Liver (tissue), 9 donors: ENCODE measurements around the gene DRAM1. TPM values are rescaled to one million over a fixed set of nuclear protein-coding genes. Genes with fewer than 3 reads are reported as not detected.
"Not testable (repeated sequence)": the region's sequence is repeated elsewhere in the genome, so short reads cannot be mapped to it uniquely, and the experiment has no call there.

Source experiments
- DNase-seq: peaks from one replicate; pipeline ENCODE4 v3.0.0-alpha.2; 2017; ENCODE audit warnings: low spot score
- H3K27ac ChIP-seq, 2 donors: one replicate each; pipeline ENCODE4 v1.7.0; 2013; ENCODE audit warnings: inconsistent platforms in 2 of 2, low read length in 2 of 2, control low read depth in 1 of 2, low read depth in 1 of 2, mild to moderate bottlenecking in 1 of 2
- H3K27me3 ChIP-seq, 4 donors: one replicate each; pipeline versions ENCODE4 v1.6.1 to v1.7.0; 2013; ENCODE audit warnings: low read length in 3 of 4, inconsistent platforms in 1 of 4, mild to moderate bottlenecking in 1 of 4, moderate library complexity in 1 of 4; ENCODE audit not compliant: control insufficient read depth in 4 of 4, insufficient read depth in 4 of 4
- H3K36me3 ChIP-seq, 4 donors: one replicate each; pipeline versions ENCODE4 v1.6.1 to v1.7.0; 2013; ENCODE audit warnings: low read length in 3 of 4, mild to moderate bottlenecking in 3 of 4, low read depth in 1 of 4, moderate library complexity in 1 of 4; ENCODE audit not compliant: control insufficient read depth in 4 of 4, insufficient read depth in 3 of 4
- H3K4me1 ChIP-seq, 4 donors: one replicate each; pipeline versions ENCODE4 v1.6.1 to v1.7.0; 2013; ENCODE audit warnings: low read length in 3 of 4, mild to moderate bottlenecking in 3 of 4, moderate library complexity in 1 of 4; ENCODE audit not compliant: control insufficient read depth in 4 of 4, insufficient read depth in 4 of 4
- H3K4me3 ChIP-seq, 3 donors: one replicate each; pipeline versions ENCODE4 v1.6.1 to v1.7.0; 2013; ENCODE audit warnings: low read length in 3 of 3, control low read depth in 1 of 3, low read depth in 1 of 3, mild to moderate bottlenecking in 1 of 3
- H3K9ac ChIP-seq, 2 donors: one replicate each; pipeline ENCODE4 v1.7.0; 2013; ENCODE audit warnings: low read length in 2 of 2, mild to moderate bottlenecking in 2 of 2, moderate library complexity in 2 of 2, control low read depth in 1 of 2, low read depth in 1 of 2
- H3K9me3 ChIP-seq, 4 donors: one replicate each; pipeline versions ENCODE4 v1.6.1 to v1.7.0; 2013; ENCODE audit warnings: low read length in 3 of 4; ENCODE audit not compliant: control insufficient read depth in 4 of 4
- FOXA1 ChIP-seq: IDR thresholded peaks from 2 replicates; pipeline ENCODE4 v1.6.1; 2016; ENCODE audit warnings: antibody characterized with exemption
- FOXA2 ChIP-seq: IDR thresholded peaks from 2 replicates; pipeline ENCODE4 v1.6.1; 2016; ENCODE audit warnings: antibody characterized with exemption
- GABPA ChIP-seq, 2 donors: IDR thresholded peaks in 1 of 2; conservative IDR thresholded peaks in 1 of 2; 2 replicates each; pipeline ENCODE4 v1.6.1; 2016; ENCODE audit warnings: antibody characterized with exemption in 2 of 2, mild to moderate bottlenecking in 1 of 2, moderate library complexity in 1 of 2
- HNF4A ChIP-seq, 2 donors: conservative IDR thresholded peaks; 2 replicates each; pipeline ENCODE4 v1.6.1; 2016; ENCODE audit warnings: antibody characterized with exemption in 2 of 2, mild to moderate bottlenecking in 2 of 2
- HNF4G ChIP-seq: IDR thresholded peaks from 2 replicates; pipeline ENCODE4 v1.6.1; 2016; ENCODE audit warnings: antibody characterized with exemption
- JUND ChIP-seq, 2 donors: IDR thresholded peaks; 2 replicates each; pipeline ENCODE4 v1.6.1; 2016; ENCODE audit warnings: antibody characterized with exemption in 2 of 2
- NR2F2 ChIP-seq: IDR thresholded peaks from 2 replicates; pipeline ENCODE4 v1.6.1; 2016; ENCODE audit warnings: antibody characterized with exemption
- RAD21 ChIP-seq, 2 donors: IDR thresholded peaks; 2 replicates each; pipeline ENCODE4 v1.6.1; 2016; ENCODE audit warnings: antibody characterized with exemption in 2 of 2, mild to moderate bottlenecking in 2 of 2
- RXRA ChIP-seq, 2 donors: IDR thresholded peaks; 2 replicates each; pipeline ENCODE4 v1.6.1; 2017 to 2018; ENCODE audit warnings: antibody characterized with exemption in 2 of 2, mild to moderate bottlenecking in 1 of 2
- SP1 ChIP-seq: IDR thresholded peaks from 2 replicates; pipeline ENCODE4 v1.6.1; 2018; ENCODE audit warnings: antibody characterized with exemption, mild to moderate bottlenecking
- TAF1 ChIP-seq: conservative IDR thresholded peaks from 2 replicates; pipeline ENCODE4 v1.6.1; 2016; ENCODE audit warnings: antibody characterized with exemption, mild to moderate bottlenecking
- YY1 ChIP-seq: IDR thresholded peaks from 2 replicates; pipeline ENCODE4 v1.6.1; 2016; ENCODE audit warnings: antibody characterized with exemption, mild to moderate bottlenecking
- WGBS: extraction: QIAGEN DNeasy Blood & Tissue Kit; methylation state at CpG from one replicate; pipeline ENCODE4 v1.1.7; 2013; 5-methylcytosine and 5-hydroxymethylcytosine counted together
- polyA plus RNA-seq, 2 donors: library from polyadenylated mRNA; stranded (reverse) in 1 of 2; unstranded in 1 of 2; fragments of 200-250 nt in 1 of 2; fragments of >200 nt in 1 of 2; fragmentation: Nextera tagmentation in 1 of 2; extraction: Ambion mirVana in 1 of 2; gene quantifications; one replicate each; pipeline versions ENCODE4 v1.2.1 to v1.2.3, GENCODE V29; 2013 to 2015
- total RNA-seq, 2 donors: library from RNA; depleted of rRNA; stranded (reverse); fragments of >200 nt; gene quantifications; one replicate each; pipeline ENCODE4 v1.2.3, GENCODE V29; 2014
- TF ChIP-seq, protein P1 (sequence below): IDR thresholded peaks from 2 replicates; pipeline ENCODE4 v1.6.1; 2016; ENCODE audit warnings: antibody characterized with exemption, mild to moderate bottlenecking
- TF ChIP-seq, protein P2 (sequence below): IDR thresholded peaks from 2 replicates; pipeline ENCODE4 v1.6.1; 2016; ENCODE audit warnings: antibody characterized with exemption
- TF ChIP-seq, protein P3 (sequence below): fragments of 150-350 bp; IDR thresholded peaks from 2 replicates; pipeline ENCODE4 v1.5.1; 2017; ENCODE audit warnings: improper control_type of control experiment, low read depth, low read length; ENCODE audit not compliant: missing input control
- donor health status: healthy.
- donor health status: healthy.
- donor health status: healthy.
- donor health status: healthy.
- donor health status: healthy.

The DRAM1 gene
- total and polyA plus RNA-seq, 4 donors, result 2.7 to 7.8 (median 3.4) TPM

DNA sequence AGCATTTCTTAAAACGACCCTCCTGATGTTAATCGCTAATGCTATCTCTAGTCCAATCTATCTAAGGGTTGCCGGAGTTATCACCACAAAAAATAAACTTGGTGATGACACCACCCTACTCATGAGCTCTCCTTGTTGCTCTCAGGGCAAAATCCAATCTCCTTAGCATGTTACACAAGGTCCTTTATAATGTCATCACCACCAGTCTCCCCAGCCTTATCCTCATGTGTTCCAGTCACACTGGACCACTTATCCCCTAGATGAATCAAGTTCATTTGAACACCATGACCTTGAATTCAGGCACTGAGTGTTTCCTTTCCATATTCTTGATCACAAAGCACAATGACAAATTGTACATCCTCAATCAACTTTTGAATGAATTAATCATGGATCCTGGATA is 19.0 kb upstream of the DRAM1 start:
- no peak overlapping the region for H3K4me3 ChIP-seq
- 92% methylated on average over 3 of the region's 3 CpGs for WGBS
- H3K27me3 ChIP-seq, result no peaks in the 10 kb centered on the region
- no peak for TF ChIP-seq HNF4G
- TF ChIP-seq RXRA (IDR thresholded peaks at IDR 0.05), result no peak
- TF ChIP-seq NR2F2, result no peak
- TF ChIP-seq GABPA (IDR thresholded peaks at IDR 0.05 in 1 of 2, conservative IDR thresholded peaks at IDR 0.05 in 1 of 2), result no peak
- TF ChIP-seq RAD21 (IDR thresholded peaks at IDR 0.05), result no peak
- no peak for TF ChIP-seq YY1
- no peak for TF ChIP-seq SP1
- no peak for TF ChIP-seq TAF1
- TF ChIP-seq HNF4A (conservative IDR thresholded peaks at IDR 0.05), result no peak
- TF ChIP-seq, protein P1, sequence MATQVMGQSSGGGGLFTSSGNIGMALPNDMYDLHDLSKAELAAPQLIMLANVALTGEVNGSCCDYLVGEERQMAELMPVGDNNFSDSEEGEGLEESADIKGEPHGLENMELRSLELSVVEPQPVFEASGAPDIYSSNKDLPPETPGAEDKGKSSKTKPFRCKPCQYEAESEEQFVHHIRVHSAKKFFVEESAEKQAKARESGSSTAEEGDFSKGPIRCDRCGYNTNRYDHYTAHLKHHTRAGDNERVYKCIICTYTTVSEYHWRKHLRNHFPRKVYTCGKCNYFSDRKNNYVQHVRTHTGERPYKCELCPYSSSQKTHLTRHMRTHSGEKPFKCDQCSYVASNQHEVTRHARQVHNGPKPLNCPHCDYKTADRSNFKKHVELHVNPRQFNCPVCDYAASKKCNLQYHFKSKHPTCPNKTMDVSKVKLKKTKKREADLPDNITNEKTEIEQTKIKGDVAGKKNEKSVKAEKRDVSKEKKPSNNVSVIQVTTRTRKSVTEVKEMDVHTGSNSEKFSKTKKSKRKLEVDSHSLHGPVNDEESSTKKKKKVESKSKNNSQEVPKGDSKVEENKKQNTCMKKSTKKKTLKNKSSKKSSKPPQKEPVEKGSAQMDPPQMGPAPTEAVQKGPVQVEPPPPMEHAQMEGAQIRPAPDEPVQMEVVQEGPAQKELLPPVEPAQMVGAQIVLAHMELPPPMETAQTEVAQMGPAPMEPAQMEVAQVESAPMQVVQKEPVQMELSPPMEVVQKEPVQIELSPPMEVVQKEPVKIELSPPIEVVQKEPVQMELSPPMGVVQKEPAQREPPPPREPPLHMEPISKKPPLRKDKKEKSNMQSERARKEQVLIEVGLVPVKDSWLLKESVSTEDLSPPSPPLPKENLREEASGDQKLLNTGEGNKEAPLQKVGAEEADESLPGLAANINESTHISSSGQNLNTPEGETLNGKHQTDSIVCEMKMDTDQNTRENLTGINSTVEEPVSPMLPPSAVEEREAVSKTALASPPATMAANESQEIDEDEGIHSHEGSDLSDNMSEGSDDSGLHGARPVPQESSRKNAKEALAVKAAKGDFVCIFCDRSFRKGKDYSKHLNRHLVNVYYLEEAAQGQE, result no peak
- no peak for TF ChIP-seq JUND (IDR thresholded peaks at IDR 0.05)
- TF ChIP-seq FOXA1, result no peak
- no peak for TF ChIP-seq FOXA2
- TF ChIP-seq, protein P2, sequence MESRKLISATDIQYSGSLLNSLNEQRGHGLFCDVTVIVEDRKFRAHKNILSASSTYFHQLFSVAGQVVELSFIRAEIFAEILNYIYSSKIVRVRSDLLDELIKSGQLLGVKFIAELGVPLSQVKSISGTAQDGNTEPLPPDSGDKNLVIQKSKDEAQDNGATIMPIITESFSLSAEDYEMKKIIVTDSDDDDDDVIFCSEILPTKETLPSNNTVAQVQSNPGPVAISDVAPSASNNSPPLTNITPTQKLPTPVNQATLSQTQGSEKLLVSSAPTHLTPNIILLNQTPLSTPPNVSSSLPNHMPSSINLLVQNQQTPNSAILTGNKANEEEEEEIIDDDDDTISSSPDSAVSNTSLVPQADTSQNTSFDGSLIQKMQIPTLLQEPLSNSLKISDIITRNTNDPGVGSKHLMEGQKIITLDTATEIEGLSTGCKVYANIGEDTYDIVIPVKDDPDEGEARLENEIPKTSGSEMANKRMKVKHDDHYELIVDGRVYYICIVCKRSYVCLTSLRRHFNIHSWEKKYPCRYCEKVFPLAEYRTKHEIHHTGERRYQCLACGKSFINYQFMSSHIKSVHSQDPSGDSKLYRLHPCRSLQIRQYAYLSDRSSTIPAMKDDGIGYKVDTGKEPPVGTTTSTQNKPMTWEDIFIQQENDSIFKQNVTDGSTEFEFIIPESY, result no peak
- TF ChIP-seq, protein P3, sequence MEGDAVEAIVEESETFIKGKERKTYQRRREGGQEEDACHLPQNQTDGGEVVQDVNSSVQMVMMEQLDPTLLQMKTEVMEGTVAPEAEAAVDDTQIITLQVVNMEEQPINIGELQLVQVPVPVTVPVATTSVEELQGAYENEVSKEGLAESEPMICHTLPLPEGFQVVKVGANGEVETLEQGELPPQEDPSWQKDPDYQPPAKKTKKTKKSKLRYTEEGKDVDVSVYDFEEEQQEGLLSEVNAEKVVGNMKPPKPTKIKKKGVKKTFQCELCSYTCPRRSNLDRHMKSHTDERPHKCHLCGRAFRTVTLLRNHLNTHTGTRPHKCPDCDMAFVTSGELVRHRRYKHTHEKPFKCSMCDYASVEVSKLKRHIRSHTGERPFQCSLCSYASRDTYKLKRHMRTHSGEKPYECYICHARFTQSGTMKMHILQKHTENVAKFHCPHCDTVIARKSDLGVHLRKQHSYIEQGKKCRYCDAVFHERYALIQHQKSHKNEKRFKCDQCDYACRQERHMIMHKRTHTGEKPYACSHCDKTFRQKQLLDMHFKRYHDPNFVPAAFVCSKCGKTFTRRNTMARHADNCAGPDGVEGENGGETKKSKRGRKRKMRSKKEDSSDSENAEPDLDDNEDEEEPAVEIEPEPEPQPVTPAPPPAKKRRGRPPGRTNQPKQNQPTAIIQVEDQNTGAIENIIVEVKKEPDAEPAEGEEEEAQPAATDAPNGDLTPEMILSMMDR, result no peak
- no peak for DNase-seq
- no peaks in the 10 kb centered on the region for H3K36me3 ChIP-seq
- H3K4me1 ChIP-seq, result no peaks in the 10 kb centered on the region
- H3K27ac ChIP-seq, result no peak overlapping the region
- no peaks in the 10 kb centered on the region for H3K9me3 ChIP-seq
- H3K9ac ChIP-seq, result no peak overlapping the region

DNA sequence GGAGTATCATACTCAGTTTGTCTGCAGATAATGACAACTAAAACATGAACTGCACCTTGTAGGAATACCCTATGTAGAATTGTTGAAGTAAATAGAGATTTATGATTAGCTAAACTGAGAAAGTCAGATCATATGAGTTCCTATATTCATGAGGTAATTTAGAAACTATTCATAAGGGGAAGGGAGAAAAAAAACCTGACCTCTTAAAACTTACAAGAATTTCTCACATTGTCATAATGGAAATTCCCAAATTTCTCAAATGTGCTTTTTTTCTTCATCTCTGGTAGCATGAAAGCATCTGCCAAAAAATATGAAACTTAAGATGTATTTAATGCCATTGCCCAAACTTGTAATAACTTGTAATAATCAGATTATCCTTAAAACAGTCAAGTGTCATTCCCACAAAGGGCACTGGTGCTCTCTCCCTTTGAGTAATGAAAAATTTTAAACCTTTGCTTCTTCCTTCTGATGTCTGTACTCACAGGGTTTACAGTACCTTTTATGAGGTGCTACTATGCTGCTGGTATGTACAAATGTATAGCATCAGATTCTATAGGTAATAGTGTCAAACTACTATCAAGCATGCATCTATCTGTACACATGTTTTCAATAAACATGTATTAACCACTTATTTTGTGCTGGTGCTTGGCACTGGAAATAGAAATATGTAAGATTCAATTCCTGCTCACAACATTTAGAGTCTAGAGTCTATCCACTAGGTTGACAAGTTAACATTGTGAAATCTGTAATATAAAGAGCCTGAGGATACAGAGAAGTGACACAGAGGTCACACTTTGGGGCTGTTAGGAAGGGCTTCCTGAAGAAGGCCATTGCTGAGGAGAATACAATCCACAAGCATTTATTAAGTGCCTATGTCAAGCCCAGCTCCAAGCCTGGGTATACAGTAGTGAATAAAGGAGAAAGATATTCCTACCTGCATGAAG is 17.4 kb upstream of the DRAM1 start:
- no peaks in the 10 kb centered on the region for H3K4me1 ChIP-seq
- no peak overlapping the region for H3K27ac ChIP-seq
- TF ChIP-seq FOXA1, result no peak
- TF ChIP-seq, protein P2, result no peak
- TF ChIP-seq SP1, result no peak
- H3K4me3 ChIP-seq, result no peak overlapping the region
- H3K9me3 ChIP-seq, result no peaks in the 10 kb centered on the region
- H3K9ac ChIP-seq, result no peak overlapping the region
- no peaks in the 10 kb centered on the region for H3K36me3 ChIP-seq
- no peak for DNase-seq
- no peaks in the 10 kb centered on the region for H3K27me3 ChIP-seq

DNA sequence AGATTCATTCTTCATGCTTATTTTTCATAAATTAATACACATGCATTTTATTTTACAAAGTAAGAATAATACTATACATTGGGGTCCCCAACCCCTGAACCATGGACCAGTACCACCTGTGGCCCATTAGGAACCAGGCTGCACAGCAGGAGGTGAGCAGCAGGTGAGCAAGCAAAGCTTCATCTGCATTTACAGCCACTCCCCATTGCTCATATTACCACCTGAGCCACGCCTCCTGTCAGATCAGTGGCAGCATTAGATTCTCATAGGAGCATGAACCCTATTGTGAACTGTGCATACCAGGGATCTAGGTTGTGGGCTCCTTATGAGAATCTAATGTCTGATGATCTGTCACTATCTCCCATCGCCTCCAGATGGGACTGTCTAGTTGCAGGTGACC is 15.7 kb upstream of the DRAM1 start:
- WGBS, result 91% methylated on average over 2 of the region's 2 CpGs
- H3K27me3 ChIP-seq, H3K36me3 ChIP-seq, H3K9ac ChIP-seq, H3K4me1 ChIP-seq, H3K9me3 ChIP-seq, H3K27ac ChIP-seq, H3K4me3 ChIP-seq, DNase-seq: not testable (repeated sequence)
